ENCODE results near the gene EPHB1. TPM values are rescaled to one million over a fixed set of nuclear protein-coding genes. Genes with fewer than 3 reads are reported as not detected.

EPHB1 gene
- polyA plus RNA-seq, 3 donors: 0.06 to 0.55 TPM; not detected in 1

DNA sequence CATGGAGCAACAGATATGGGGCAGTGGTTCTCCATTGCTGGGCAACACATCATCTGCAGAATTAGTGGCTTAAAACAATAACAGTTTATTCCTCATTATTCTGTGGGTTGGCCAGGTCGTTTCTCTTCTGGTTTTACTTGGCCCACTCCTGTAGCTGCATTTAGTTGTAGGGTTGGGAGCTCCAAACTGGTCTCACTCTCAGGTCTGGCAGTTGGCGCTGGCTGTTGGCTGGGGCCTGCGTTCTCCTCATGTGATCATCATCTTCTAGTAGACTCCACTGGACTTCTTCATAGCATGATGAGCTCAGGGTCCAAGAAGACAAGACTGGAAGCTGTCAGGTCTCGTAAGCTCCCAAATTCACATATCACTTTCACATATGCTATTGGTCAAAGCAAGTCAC lies 91.9 kb downstream of the EPHB1 start:
- Histone ChIP-seq H3K4me1 (ENCODE audit: control insufficient read depth in 1 of 2, insufficient read depth in 2 of 2, low read length in 2 of 2) (peaks cover 3 to 5% of the 10 kb centered on the region in 2 donors), H3K9me3 (replicated peaks in 1 of 2; ENCODE audit: control insufficient read depth in 1 of 2, insufficient read depth in 1 of 2, low read length in 2 of 2) (peaks cover 0 to 5% of the 10 kb centered on the region in 2 donors), H2AFZ (ENCODE audit: insufficient read depth, low read depth, low read length, poor library complexity, severe bottlenecking) (no peak overlapping the region), H4K20me1 (ENCODE audit: insufficient read depth, low read length) (no peaks in the 10 kb centered on the region), H3K9ac (ENCODE audit: insufficient read depth, low read length, poor library complexity, severe bottlenecking) (no peak overlapping the region), H3K27me3 (ENCODE audit: control insufficient read depth in 2 of 2, insufficient read depth in 2 of 2, low read length in 2 of 2) (no peaks in the 10 kb centered on the region), H3K4me3 (replicated peaks in 1 of 3; ENCODE audit: low read depth in 2 of 3, low read length in 3 of 3) (no peak overlapping the region), H3K4me2 (replicated peaks; ENCODE audit: extremely low read depth, low read length, poor library complexity, severe bottlenecking) (no peak overlapping the region), H3K36me3 (replicated peaks in 1 of 2; ENCODE audit: control insufficient read depth in 1 of 2, insufficient read depth in 2 of 2, low read length in 2 of 2) (no peaks in the 10 kb centered on the region), H3K27ac (ENCODE audit: low read depth in 1 of 2, low read length in 2 of 2) (no peak overlapping the region), H3K79me2 (ENCODE audit: insufficient read depth, low read length) (no peaks in the 10 kb centered on the region)
- H3K27me3 Mint-ChIP-seq (ENCODE audit: low read depth in 3 of 3): peaks cover 0 to 3% (median 0%) of the 10 kb centered on the region in 3 donors
- peaks cover 7% of the 10 kb centered on the region for H3K4me1 Mint-ChIP-seq
- intact Hi-C loops (cut with micrococcal nuclease): no loop called here
- no peak overlapping the region for H3K4me3 Mint-ChIP-seq
- no peaks in the 10 kb centered on the region for H3K36me3 Mint-ChIP-seq
- TF ChIP-seq, protein P1, sequence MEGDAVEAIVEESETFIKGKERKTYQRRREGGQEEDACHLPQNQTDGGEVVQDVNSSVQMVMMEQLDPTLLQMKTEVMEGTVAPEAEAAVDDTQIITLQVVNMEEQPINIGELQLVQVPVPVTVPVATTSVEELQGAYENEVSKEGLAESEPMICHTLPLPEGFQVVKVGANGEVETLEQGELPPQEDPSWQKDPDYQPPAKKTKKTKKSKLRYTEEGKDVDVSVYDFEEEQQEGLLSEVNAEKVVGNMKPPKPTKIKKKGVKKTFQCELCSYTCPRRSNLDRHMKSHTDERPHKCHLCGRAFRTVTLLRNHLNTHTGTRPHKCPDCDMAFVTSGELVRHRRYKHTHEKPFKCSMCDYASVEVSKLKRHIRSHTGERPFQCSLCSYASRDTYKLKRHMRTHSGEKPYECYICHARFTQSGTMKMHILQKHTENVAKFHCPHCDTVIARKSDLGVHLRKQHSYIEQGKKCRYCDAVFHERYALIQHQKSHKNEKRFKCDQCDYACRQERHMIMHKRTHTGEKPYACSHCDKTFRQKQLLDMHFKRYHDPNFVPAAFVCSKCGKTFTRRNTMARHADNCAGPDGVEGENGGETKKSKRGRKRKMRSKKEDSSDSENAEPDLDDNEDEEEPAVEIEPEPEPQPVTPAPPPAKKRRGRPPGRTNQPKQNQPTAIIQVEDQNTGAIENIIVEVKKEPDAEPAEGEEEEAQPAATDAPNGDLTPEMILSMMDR (IDR thresholded peaks at IDR 0.05): no peak
- 100% methylated on average over 2 of the region's 4 CpGs for WGBS (ENCODE audit: insufficient coverage)
- H3K9me3 Mint-ChIP-seq: peaks cover 2 to 10% (median 4%) of the 10 kb centered on the region in 7 donors
- peak overlapping the region in 1 of 7 donors; percentile 8 for H3K27ac Mint-ChIP-seq
- no peak for DNase-seq

DNA sequence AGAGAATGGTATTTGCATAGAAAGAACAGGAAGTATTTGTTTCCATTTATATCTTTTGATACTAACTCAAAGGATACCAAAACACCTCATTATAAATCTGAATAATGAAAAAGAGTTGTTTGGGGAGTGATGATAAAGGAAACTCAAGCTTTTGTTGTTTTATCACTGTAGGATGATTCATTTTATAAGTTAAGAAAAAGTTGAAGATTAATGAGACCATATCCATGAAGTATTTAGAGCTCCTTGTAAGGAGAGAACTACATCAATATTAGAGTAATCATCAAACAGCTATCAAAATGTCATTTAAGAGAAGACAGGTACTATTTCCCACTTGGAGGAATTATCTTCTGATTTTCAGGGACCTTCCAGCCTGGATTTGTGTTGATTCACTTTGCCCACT lies 92.5 kb downstream of the EPHB1 start:
- H3K4me1 Mint-ChIP-seq: peaks cover 7% of the 10 kb centered on the region
- no peaks in the 10 kb centered on the region for H3K79me2 ChIP-seq (ENCODE audit: insufficient read depth, low read length)
- no peaks in the 10 kb centered on the region for H3K36me3 ChIP-seq (replicated peaks in 1 of 2; ENCODE audit: control insufficient read depth in 1 of 2, insufficient read depth in 2 of 2, low read length in 2 of 2)
- no peak overlapping the region for H3K4me3 ChIP-seq (replicated peaks in 1 of 3; ENCODE audit: low read depth in 2 of 3, low read length in 3 of 3)
- H3K9ac ChIP-seq (ENCODE audit: insufficient read depth, low read length, poor library complexity, severe bottlenecking): no peak overlapping the region
- intact Hi-C loops (cut with micrococcal nuclease): no loop called here
- no peak overlapping the region for H3K27ac Mint-ChIP-seq
- H3K4me1 ChIP-seq (ENCODE audit: control insufficient read depth in 1 of 2, insufficient read depth in 2 of 2, low read length in 2 of 2): peaks cover 3 to 5% of the 10 kb centered on the region in 2 donors
- H4K20me1 ChIP-seq (ENCODE audit: insufficient read depth, low read length): no peaks in the 10 kb centered on the region
- H3K27me3 ChIP-seq (ENCODE audit: control insufficient read depth in 2 of 2, insufficient read depth in 2 of 2, low read length in 2 of 2): no peaks in the 10 kb centered on the region
- TF ChIP-seq, protein P1 (IDR thresholded peaks at IDR 0.05): no peak
- H2AFZ ChIP-seq (ENCODE audit: insufficient read depth, low read depth, low read length, poor library complexity, severe bottlenecking): no peak overlapping the region
- no peak overlapping the region for H3K27ac ChIP-seq (ENCODE audit: low read depth in 1 of 2, low read length in 2 of 2)
- H3K4me2 ChIP-seq (replicated peaks; ENCODE audit: extremely low read depth, low read length, poor library complexity, severe bottlenecking): no peak overlapping the region
- H3K9me3 Mint-ChIP-seq: peaks cover 2 to 13% (median 5%) of the 10 kb centered on the region in 7 donors
- no peak for DNase-seq
- no peaks in the 10 kb centered on the region for H3K36me3 Mint-ChIP-seq
- no peak overlapping the region for H3K4me3 Mint-ChIP-seq
- peaks cover 0 to 3% (median 0%) of the 10 kb centered on the region in 3 donors for H3K27me3 Mint-ChIP-seq (ENCODE audit: low read depth in 3 of 3)
- peaks cover 0 to 5% of the 10 kb centered on the region in 2 donors for H3K9me3 ChIP-seq (replicated peaks in 1 of 2; ENCODE audit: control insufficient read depth in 1 of 2, insufficient read depth in 1 of 2, low read length in 2 of 2)
